OCI-LY3 (cell line): ENCODE results near the gene VTI1B.

Source experiments
- H2AFZ ChIP-seq: fragments of 200-600, 300-600 bp; shearing (Covaris generic); 2 replicates; pipeline ENCODE4 v1.6.0; 2014; ENCODE audit warnings: antibody characterized with exemption, low read depth, low read length
- H3K27ac ChIP-seq: fragments of 200-600, 300-600 bp; sonication (generic); 2 replicates; pipeline ENCODE4 v1.5.1; 2014; ENCODE audit warnings: mild to moderate bottlenecking, low read length, moderate library complexity, mixed read lengths
- H3K27me3 ChIP-seq: fragments of 200-600, 300-600 bp; sonication (generic); 2 replicates; pipeline ENCODE4 v1.6.1; 2014; ENCODE audit warnings: low read depth, low read length, mixed read lengths
- H3K36me3 ChIP-seq: fragments of 200-600, 300-600 bp; sonication (generic); replicated peaks from 2 replicates; pipeline ENCODE3; 2014; ENCODE audit warnings: low read depth, low read length, mixed read lengths
- H3K4me1 ChIP-seq: fragments of 300-600, 200-600 bp; sonication (generic); 2 replicates; pipeline ENCODE4 v1.6.1; 2014; ENCODE audit warnings: low read length, mixed read lengths
- H3K4me2 ChIP-seq: fragments of 200-600, 300-600 bp; sonication (generic); 2 replicates; pipeline ENCODE4 v1.6.1; 2014; ENCODE audit warnings: low read length, mixed read lengths
- H3K4me3 ChIP-seq: fragments of 300-600, 200-600 bp; sonication (generic); 2 replicates; pipeline ENCODE4 v1.5.1; 2014; ENCODE audit warnings: antibody characterized with exemption, mild to moderate bottlenecking, low read length, moderate library complexity
- H3K79me2 ChIP-seq: fragments of 300-600, 200-600 bp; shearing (Covaris generic); 2 replicates; pipeline ENCODE4 v1.6.1; 2014; ENCODE audit warnings: mild to moderate bottlenecking, low read length, mixed read lengths
- H3K9ac ChIP-seq: fragments of 300-600, 200-600 bp; shearing (Covaris generic); 2 replicates; pipeline ENCODE4 v1.6.0; 2014; ENCODE audit warnings: mild to moderate bottlenecking, low read length, moderate library complexity
- H3K9me3 ChIP-seq: fragments of 200-600, 300-600 bp; shearing (Covaris generic); 2 replicates; pipeline ENCODE4 v1.6.1; 2014; ENCODE audit warnings: low read length, mixed read lengths; ENCODE audit not compliant: insufficient read depth
- H4K20me1 ChIP-seq: fragments of 200-600, 300-600 bp; sonication (generic); 2 replicates; pipeline ENCODE4 v1.6.1; 2016; ENCODE audit warnings: low read length, mixed read lengths; ENCODE audit not compliant: insufficient read depth
- CTCF ChIP-seq: fragments of 200-600, 300-600 bp; sonication (generic); IDR thresholded peaks from 2 replicates; pipeline ENCODE4 v1.5.1; 2014; ENCODE audit warnings: antibody characterized with exemption, low read length, low read depth
- EZH2phosphoT487 ChIP-seq: fragments of 200-600 bp; shearing (Covaris generic); IDR thresholded peaks from 2 replicates; pipeline ENCODE4 v1.6.1; 2018; ENCODE audit warnings: antibody characterized with exemption, mixed run types, low read depth

The VTI1B gene

GRCh38 chr14:67690011-67690410 lies 15.6 kb upstream of the VTI1B start:
- Histone ChIP-seq H2AFZ (no peak overlapping the region), H3K9me3 (no peaks in the 10 kb centered on the region), H4K20me1 (peaks cover 13% of the 10 kb centered on the region), H3K27me3 (no peaks in the 10 kb centered on the region), H3K4me3 (no peak overlapping the region), H3K79me2 (peaks cover 37% of the 10 kb centered on the region), H3K4me1 (peaks cover 4% of the 10 kb centered on the region), H3K4me2 (no peak overlapping the region), H3K36me3 (peaks cover 68% of the 10 kb centered on the region), H3K9ac (no peak overlapping the region), H3K27ac (no peak overlapping the region)
- TF ChIP-seq CTCF (no peak), EZH2phosphoT487 (no peak)

GRCh38 chr14:67683842-67684241 lies 9.4 kb upstream of the VTI1B start:
- Histone ChIP-seq H3K4me3 (no peak overlapping the region), H3K27me3 (no peaks in the 10 kb centered on the region), H3K36me3 (peaks cover 73% of the 10 kb centered on the region), H3K9me3 (no peaks in the 10 kb centered on the region), H3K27ac (no peak overlapping the region), H3K4me2 (no peak overlapping the region), H3K79me2 (0 out of 2 replicates have a peak, but pooled peaks cover 4% of the 10 kb centered on the region), H3K9ac (no peak overlapping the region), H2AFZ (no peak overlapping the region), H4K20me1 (peaks cover 17% of the 10 kb centered on the region), H3K4me1 (peaks cover 15% of the 10 kb centered on the region)
- TF ChIP-seq CTCF = no peak
- TF ChIP-seq EZH2phosphoT487 = no peak

- H3K27ac ChIP-seq = no peak overlapping the region
- H3K9me3 ChIP-seq = no peaks in the 10 kb centered on the region
- H3K4me3 ChIP-seq = no peak overlapping the region
- H3K36me3 ChIP-seq = peaks cover 72% of the 10 kb centered on the region
- no peak overlapping the region for H3K9ac ChIP-seq
- H3K79me2 ChIP-seq = 0 out of 2 replicates have a peak, but pooled peaks cover 4% of the 10 kb centered on the region
- H4K20me1 ChIP-seq = peaks cover 17% of the 10 kb centered on the region
- no peak overlapping the region for H3K4me2 ChIP-seq
- H3K27me3 ChIP-seq = no peaks in the 10 kb centered on the region
- no peak for TF ChIP-seq CTCF
- TF ChIP-seq EZH2phosphoT487 = no peak
- no peak overlapping the region for H2AFZ ChIP-seq
- peaks cover 15% of the 10 kb centered on the region for H3K4me1 ChIP-seq
Measured at GRCh38 chr14:67680941-67681340, 6.5 kb upstream of the VTI1B start.

- Histone ChIP-seq H3K27ac (no peak overlapping the region), H3K4me2 (no peak overlapping the region), H3K9ac (no peak overlapping the region), H3K36me3 (peaks cover 70% of the 10 kb centered on the region), H3K9me3 (no peaks in the 10 kb centered on the region), H3K27me3 (no peaks in the 10 kb centered on the region), H2AFZ (no peak overlapping the region), H3K4me3 (no peak overlapping the region), H4K20me1 (peaks cover 17% of the 10 kb centered on the region), H3K4me1 (peaks cover 18% of the 10 kb centered on the region), H3K79me2 (0 out of 2 replicates have a peak, but pooled peaks cover 4% of the 10 kb centered on the region)
- no peak for TF ChIP-seq CTCF
- TF ChIP-seq EZH2phosphoT487 = no peak
Measured at GRCh38 chr14:67680121-67680602, 5.7 kb upstream of the VTI1B start.
